Spinal cord (tissue), 10 donors: ENCODE results near the gene ADRM1. TPM values are rescaled to one million over a fixed set of nuclear protein-coding genes. Genes with fewer than 3 reads are reported as not detected.

Experiments used
- DNase-seq, 6 donors: peaks; one replicate each; pipeline versions ENCODE4 v3.0.0 to v3.0.0-alpha.2; 2013 to 2015; ENCODE audit warnings: low spot score in 6 of 6, low read depth in 4 of 6
- H3K27ac ChIP-seq: one replicate; pipeline ENCODE4 v1.5.1; 2013; ENCODE audit warnings: low read depth, low read length, control low read depth
- H3K27me3 ChIP-seq: one replicate; pipeline ENCODE4 v1.6.1; 2013; ENCODE audit warnings: low read length; ENCODE audit not compliant: control insufficient read depth, insufficient read depth
- H3K36me3 ChIP-seq: one replicate; pipeline ENCODE4 v1.6.1; 2013; ENCODE audit warnings: low read length; ENCODE audit not compliant: control insufficient read depth, insufficient read depth
- H3K4me1 ChIP-seq: one replicate; pipeline ENCODE4 v1.6.1; 2013; ENCODE audit warnings: low read length; ENCODE audit not compliant: control insufficient read depth, insufficient read depth
- H3K4me3 ChIP-seq: one replicate; pipeline ENCODE4 v1.5.1; 2013; ENCODE audit warnings: low read depth, low read length, control low read depth
- H3K9me3 ChIP-seq: one replicate; pipeline ENCODE4 v1.6.1; 2013; ENCODE audit warnings: low read length; ENCODE audit not compliant: control insufficient read depth, insufficient read depth
- WGBS: methylation state at CpG from one replicate; pipeline ENCODE4 v1.1.5; 2013; ENCODE audit warnings: missing lambda C conversion rate; ENCODE audit not compliant: insufficient coverage; 5-methylcytosine and 5-hydroxymethylcytosine counted together
- polyA plus RNA-seq, 2 donors: library from polyadenylated mRNA; unstranded; fragments of 120-200 nt; gene quantifications; one replicate each; pipeline ENCODE4 v1.2.1, GENCODE V29; 2013; ENCODE audit not compliant: insufficient read length in 2 of 2
- total RNA-seq, 2 donors: library from RNA; depleted of rRNA in 1 of 2; stranded (reverse); fragments of 120-200 nt in 1 of 2; fragments of >200 nt in 1 of 2; gene quantifications; one replicate each; pipeline versions ENCODE4 v1.2.3 to v1.2.4, GENCODE V29; 2013 to 2014
- donor health status: healthy.

The ADRM1 gene
- total and polyA plus RNA-seq, 4 donors: 33.7 to 86.1 (median 80.3) TPM

- H3K27ac ChIP-seq: no peak overlapping the region
- peaks cover 38% of the 10 kb centered on the region for H3K4me1 ChIP-seq
- WGBS: 0% methylated on average over 39 of the region's 39 CpGs
Measured at GRCh38 chr20:62303062-62303339, 204 bp downstream of the ADRM1 start.

GRCh38 chr20:62303340-62304226 is 786 bp downstream of the ADRM1 start:
- no peaks in the 10 kb centered on the region for H3K27me3 ChIP-seq
- H3K36me3 ChIP-seq: peaks cover 74% of the 10 kb centered on the region
- H3K9me3 ChIP-seq: no peaks in the 10 kb centered on the region
- H3K27ac ChIP-seq: no peak overlapping the region
- peaks cover 38% of the 10 kb centered on the region for H3K4me1 ChIP-seq
- H3K4me3 ChIP-seq: peak overlapping the region; percentile 64
- WGBS: 4% methylated on average over 66 of the region's 66 CpGs
- no peak for DNase-seq

More at GRCh38 chr20:62303062-62303339, 204 bp downstream of the ADRM1 start:
- DNase-seq: no peak
- Histone ChIP-seq H3K4me3 (peak overlapping the region; percentile 64), H3K9me3 (no peaks in the 10 kb centered on the region), H3K27me3 (no peaks in the 10 kb centered on the region), H3K36me3 (peaks cover 74% of the 10 kb centered on the region)

GRCh38 chr20:62304331-62305148 is 1.7 kb downstream of the ADRM1 start:
- Histone ChIP-seq H3K27me3 (no peaks in the 10 kb centered on the region), H3K4me1 (peaks cover 38% of the 10 kb centered on the region), H3K9me3 (no peaks in the 10 kb centered on the region), H3K27ac (no peak overlapping the region), H3K36me3 (peaks cover 72% of the 10 kb centered on the region), H3K4me3 (peak overlapping the region; percentile 64)
- 87% methylated on average over 29 of the region's 29 CpGs for WGBS
- no peak for DNase-seq

- no peak overlapping the region for H3K27ac ChIP-seq
- H3K4me1 ChIP-seq: peaks cover 38% of the 10 kb centered on the region
- H3K36me3 ChIP-seq: peaks cover 72% of the 10 kb centered on the region
- H3K27me3 ChIP-seq: no peaks in the 10 kb centered on the region
- no peak for DNase-seq
- 88% methylated on average over 18 of the region's 18 CpGs for WGBS
- no peak overlapping the region for H3K4me3 ChIP-seq
- no peaks in the 10 kb centered on the region for H3K9me3 ChIP-seq
Measured at GRCh38 chr20:62305149-62305764, 2.5 kb downstream of the ADRM1 start.

GRCh38 chr20:62305765-62306413 is 3.1 kb downstream of the ADRM1 start:
- H3K4me1 ChIP-seq: peaks cover 38% of the 10 kb centered on the region
- no peaks in the 10 kb centered on the region for H3K9me3 ChIP-seq
- H3K4me3 ChIP-seq: no peak overlapping the region
- DNase-seq: no peak
- no peak overlapping the region for H3K27ac ChIP-seq
- H3K27me3 ChIP-seq: no peaks in the 10 kb centered on the region
- 88% methylated on average over 32 of the region's 33 CpGs for WGBS
- H3K36me3 ChIP-seq: peaks cover 75% of the 10 kb centered on the region

- H3K9me3 ChIP-seq: no peaks in the 10 kb centered on the region
- peaks cover 82% of the 10 kb centered on the region for H3K36me3 ChIP-seq
- WGBS: 91% methylated on average over 27 of the region's 27 CpGs
- no peak overlapping the region for H3K27ac ChIP-seq
- H3K27me3 ChIP-seq: no peaks in the 10 kb centered on the region
- no peak for DNase-seq
- no peak overlapping the region for H3K4me3 ChIP-seq
- peaks cover 33% of the 10 kb centered on the region for H3K4me1 ChIP-seq
Measured at GRCh38 chr20:62306414-62307187, 3.8 kb downstream of the ADRM1 start.

- H3K4me3 ChIP-seq: no peak overlapping the region
- peaks cover 28% of the 10 kb centered on the region for H3K4me1 ChIP-seq
- H3K36me3 ChIP-seq: peaks cover 91% of the 10 kb centered on the region
- no peaks in the 10 kb centered on the region for H3K9me3 ChIP-seq
- no peak for DNase-seq
- no peaks in the 10 kb centered on the region for H3K27me3 ChIP-seq
- H3K27ac ChIP-seq: no peak overlapping the region
- WGBS: 77% methylated on average over 41 of the region's 42 CpGs
Measured at GRCh38 chr20:62307226-62308101, 4.7 kb downstream of the ADRM1 start.

- peaks cover 99% of the 10 kb centered on the region for H3K36me3 ChIP-seq
- H3K27me3 ChIP-seq: no peaks in the 10 kb centered on the region
- no peak for DNase-seq
- 92% methylated on average over 28 of the region's 29 CpGs for WGBS
- no peak overlapping the region for H3K27ac ChIP-seq
- H3K4me1 ChIP-seq: peaks cover 28% of the 10 kb centered on the region
- no peak overlapping the region for H3K4me3 ChIP-seq
- H3K9me3 ChIP-seq: no peaks in the 10 kb centered on the region
Measured at GRCh38 chr20:62308102-62308822, 5.5 kb downstream of the ADRM1 start.
